Measurements from ENCODE around the gene PPP2R5C.
A peak's percentile ranks its signal among the peaks of the same experiment; 100 is the strongest.
"Not testable (repeated sequence)": the region's sequence is repeated elsewhere in the genome, so short reads cannot be mapped to it uniquely, and the experiment has no call there.

PPP2R5C gene

DNA sequence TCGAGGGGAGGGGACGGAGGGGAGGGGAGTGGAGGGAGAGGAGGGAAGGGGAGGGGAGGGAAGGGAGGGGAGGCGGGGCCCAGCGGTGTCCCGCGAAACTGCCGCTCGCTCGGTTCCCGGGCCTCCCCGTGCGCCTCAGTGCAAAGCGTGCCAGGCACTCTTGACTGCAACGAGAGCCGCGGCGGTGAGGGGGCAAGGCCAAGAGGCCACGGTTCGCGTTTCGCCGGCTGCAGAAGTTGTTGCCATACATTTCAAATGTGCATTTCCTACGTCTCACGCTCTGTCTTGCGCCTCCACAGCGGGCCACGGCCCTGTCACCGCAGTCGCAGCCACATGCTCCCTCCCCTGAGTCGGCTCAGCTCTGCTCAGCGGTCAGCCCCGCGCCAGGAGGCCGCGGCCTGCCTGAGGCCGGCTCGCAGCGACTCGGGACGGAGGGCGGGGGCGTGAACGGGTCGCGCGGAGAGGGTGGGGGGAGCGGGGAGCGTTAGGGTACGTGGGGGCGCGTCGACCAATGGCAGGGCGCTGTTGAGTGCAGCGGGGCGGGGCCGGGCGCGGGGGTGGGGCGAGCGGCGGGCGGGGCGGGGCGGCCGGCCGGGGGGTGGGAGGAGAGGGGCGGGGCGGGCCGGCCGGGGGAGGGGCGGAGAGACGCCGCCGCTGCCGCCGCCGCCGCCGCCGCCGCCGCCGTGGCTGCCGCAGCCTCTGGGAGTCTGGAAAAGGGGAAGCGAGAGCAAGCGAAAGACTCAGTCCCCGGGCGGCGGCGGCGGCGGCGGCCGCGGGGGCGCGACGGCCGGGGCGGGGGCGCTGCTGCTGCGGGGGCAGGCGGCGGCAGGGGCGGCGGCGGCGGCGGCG is at the start of gene PPP2R5C:
Gene PPP2R5C, plus strand, starts transcription at position 678 of the 849 bp plus-strand sequence. CDS start 185 bp downstream, outside the sequence.
- Histone ChIP-seq H3K27me3 (ENCODE audit: insufficient read depth, low read depth, severe bottlenecking) (no peaks in the 10 kb centered on the region), H3K9me3 (ENCODE audit: severe bottlenecking) (no peaks in the 10 kb centered on the region), H3K4me3 (ENCODE audit: low read depth, low read length) (peak within 1 kb of the TSS; percentile 70), H3K27ac (peak within 1 kb of the TSS; percentile 67), H3K36me3 (peaks cover 2% of the 10 kb centered on the region; the same call in 1 of the 2 replicates)
- TF ChIP-seq, protein P1, sequence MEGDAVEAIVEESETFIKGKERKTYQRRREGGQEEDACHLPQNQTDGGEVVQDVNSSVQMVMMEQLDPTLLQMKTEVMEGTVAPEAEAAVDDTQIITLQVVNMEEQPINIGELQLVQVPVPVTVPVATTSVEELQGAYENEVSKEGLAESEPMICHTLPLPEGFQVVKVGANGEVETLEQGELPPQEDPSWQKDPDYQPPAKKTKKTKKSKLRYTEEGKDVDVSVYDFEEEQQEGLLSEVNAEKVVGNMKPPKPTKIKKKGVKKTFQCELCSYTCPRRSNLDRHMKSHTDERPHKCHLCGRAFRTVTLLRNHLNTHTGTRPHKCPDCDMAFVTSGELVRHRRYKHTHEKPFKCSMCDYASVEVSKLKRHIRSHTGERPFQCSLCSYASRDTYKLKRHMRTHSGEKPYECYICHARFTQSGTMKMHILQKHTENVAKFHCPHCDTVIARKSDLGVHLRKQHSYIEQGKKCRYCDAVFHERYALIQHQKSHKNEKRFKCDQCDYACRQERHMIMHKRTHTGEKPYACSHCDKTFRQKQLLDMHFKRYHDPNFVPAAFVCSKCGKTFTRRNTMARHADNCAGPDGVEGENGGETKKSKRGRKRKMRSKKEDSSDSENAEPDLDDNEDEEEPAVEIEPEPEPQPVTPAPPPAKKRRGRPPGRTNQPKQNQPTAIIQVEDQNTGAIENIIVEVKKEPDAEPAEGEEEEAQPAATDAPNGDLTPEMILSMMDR (IDR thresholded peaks at IDR 0.05; ENCODE audit: low read depth, low read length), result no peak
- peak; percentile 91 for DNase-seq

- not testable (repeated sequence) for H3K27me3 ChIP-seq (ENCODE audit: insufficient read depth, low read depth, severe bottlenecking); DNase-seq; H3K9me3 ChIP-seq (ENCODE audit: severe bottlenecking)
These were observed 49.7 kb upstream of the PPP2R5C start for GRCh38 chr14:101711857-101712233.

GRCh38 chr14:101712341-101712740 is 49.2 kb upstream of the PPP2R5C start:
- H3K27ac ChIP-seq; H3K27me3 ChIP-seq (ENCODE audit: insufficient read depth, low read depth, severe bottlenecking); DNase-seq; H3K9me3 ChIP-seq (ENCODE audit: severe bottlenecking); H3K36me3 ChIP-seq; H3K4me3 ChIP-seq (ENCODE audit: low read depth, low read length): not testable (repeated sequence)

More at GRCh38 chr14:101711857-101712233, 49.7 kb upstream of the PPP2R5C start:
- not testable (repeated sequence) for H3K27ac ChIP-seq; H3K36me3 ChIP-seq; H3K4me3 ChIP-seq (ENCODE audit: low read depth, low read length)

- H3K4me3 ChIP-seq (ENCODE audit: low read depth, low read length); DNase-seq; H3K9me3 ChIP-seq (ENCODE audit: severe bottlenecking): not testable (repeated sequence)
These were observed 48.4 kb upstream of the PPP2R5C start for GRCh38 chr14:101713091-101713490.

GRCh38 chr14:101713621-101714349 is 47.7 kb upstream of the PPP2R5C start:
- Histone ChIP-seq H3K9me3 (ENCODE audit: severe bottlenecking) (peaks cover 8% of the 10 kb centered on the region), H3K4me3 (ENCODE audit: low read depth, low read length) (no peak overlapping the region), H3K36me3 (no peaks in the 10 kb centered on the region), H3K27ac (no peak overlapping the region), H3K27me3 (ENCODE audit: insufficient read depth, low read depth, severe bottlenecking) (no peaks in the 10 kb centered on the region)
- TF ChIP-seq, protein P1 (IDR thresholded peaks at IDR 0.05; ENCODE audit: low read depth, low read length), result no peak
- no peak for DNase-seq

More at GRCh38 chr14:101713091-101713490, 48.4 kb upstream of the PPP2R5C start:
- not testable (repeated sequence) for H3K27ac ChIP-seq; H3K36me3 ChIP-seq; H3K27me3 ChIP-seq (ENCODE audit: insufficient read depth, low read depth, severe bottlenecking)

DNA sequence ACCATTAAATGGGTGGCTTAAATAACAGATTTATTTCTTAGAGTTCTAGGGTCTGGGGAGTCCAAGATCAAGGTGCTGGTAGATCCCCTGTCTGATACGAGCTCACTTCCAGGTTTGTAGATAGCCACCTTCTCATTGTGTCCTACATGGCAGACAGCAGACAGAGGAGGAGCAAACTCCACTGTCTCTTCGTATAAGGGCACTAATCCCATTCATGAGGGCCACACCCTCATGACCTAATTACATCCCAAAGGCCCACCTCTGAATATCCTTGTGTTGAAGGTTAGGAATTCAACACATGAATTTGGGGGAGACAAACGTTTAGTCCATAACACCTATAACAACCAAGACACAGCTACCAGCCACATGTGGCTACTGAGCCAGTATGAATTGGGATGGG is 47.1 kb upstream of the PPP2R5C start:
- H3K4me3 ChIP-seq (ENCODE audit: low read depth, low read length), result no peak overlapping the region
- no peak overlapping the region for H3K27ac ChIP-seq
- H3K9me3 ChIP-seq (ENCODE audit: severe bottlenecking), result peaks cover 8% of the 10 kb centered on the region
- no peaks in the 10 kb centered on the region for H3K27me3 ChIP-seq (ENCODE audit: insufficient read depth, low read depth, severe bottlenecking)
- no peaks in the 10 kb centered on the region for H3K36me3 ChIP-seq
- no peak for DNase-seq
- TF ChIP-seq, protein P1 (IDR thresholded peaks at IDR 0.05; ENCODE audit: low read depth, low read length), result no peak
